Limb (tissue), 2 donors: ENCODE data around the gene CRISPLD2.
A peak's percentile ranks its signal among the peaks of the same experiment; 100 is the strongest.
"Not testable (repeated sequence)": the region's sequence is repeated elsewhere in the genome, so short reads cannot be mapped to it uniquely, and the experiment has no call there.

Source experiments
- DNase-seq, 2 donors: peaks; one replicate each; pipeline ENCODE4 v3.0.0-alpha.2; 2016; ENCODE audit errors: extremely low spot score in 2 of 2

Gene CRISPLD2

GRCh38 chr16:84839054-84839453, 19.3 kb downstream of the CRISPLD2 start:
- no peak for DNase-seq

GRCh38 chr16:84839956-84840355, 20.2 kb downstream of the CRISPLD2 start:
- DNase-seq: no peak

GRCh38 chr16:84840687-84841627, 21.2 kb downstream of the CRISPLD2 start:
- DNase-seq: no peak

- no peak for DNase-seq
Measured at GRCh38 chr16:84841787-84842300, 22.1 kb downstream of the CRISPLD2 start.

GRCh38 chr16:84842516-84843148, 22.8 kb downstream of the CRISPLD2 start:
- DNase-seq: no peak

GRCh38 chr16:84843149-84844048, 23.6 kb downstream of the CRISPLD2 start:
- DNase-seq: no peak

GRCh38 chr16:84844049-84844350, 24.2 kb downstream of the CRISPLD2 start:
- DNase-seq: peak; percentile 47 to 68

- DNase-seq: no peak
Measured at GRCh38 chr16:84844559-84845495, 25.0 kb downstream of the CRISPLD2 start.

- no peak for DNase-seq
Measured at GRCh38 chr16:84845496-84846002, 25.8 kb downstream of the CRISPLD2 start.

- DNase-seq: no peak
Measured at GRCh38 chr16:84847564-84848355, 28.0 kb downstream of the CRISPLD2 start.

GRCh38 chr16:84848986-84849634, 29.3 kb downstream of the CRISPLD2 start:
- DNase-seq: peak in 1 of 2 donors; percentile 63

GRCh38 chr16:84849751-84850150, 30.0 kb downstream of the CRISPLD2 start:
- DNase-seq: no peak

- no peak for DNase-seq
Measured at GRCh38 chr16:84850714-84851113, 30.9 kb downstream of the CRISPLD2 start.

- no peak for DNase-seq
Measured at GRCh38 chr16:84851192-84852127, 31.7 kb downstream of the CRISPLD2 start.

GRCh38 chr16:84853534-84853933, 33.7 kb downstream of the CRISPLD2 start:
- DNase-seq: no peak

GRCh38 chr16:84854759-84855158, 35.0 kb downstream of the CRISPLD2 start:
- DNase-seq: no peak

- DNase-seq: not testable (repeated sequence)
Measured at GRCh38 chr16:84855435-84856202, 35.8 kb downstream of the CRISPLD2 start.
